ENCODE measurements around the gene SOX4. TPM values are rescaled to one million over a fixed set of nuclear protein-coding genes. Genes with fewer than 3 reads are reported as not detected.

Gene SOX4
- total RNA-seq, 2 donors from 2014 or later = 41.7 to 44.1 TPM

GRCh38 chr6:21591446-21591845 is 2.1 kb upstream of the SOX4 start:
- Histone ChIP-seq H3K4me3 (no peak overlapping the region), H3K36me3 (no peaks in the 10 kb centered on the region), H3K27ac (no peak overlapping the region), H3K27me3 (replicated peaks; ENCODE audit: insufficient read depth) (no peaks in the 10 kb centered on the region), H3K9me3 (no peaks in the 10 kb centered on the region), H3K4me1 (replicated peaks) (no peaks in the 10 kb centered on the region)
- peak; percentile 36 for DNase-seq (ENCODE audit: low spot score)
- WGBS = 64% methylated on average over 2 of the region's 2 CpGs
- TF ChIP-seq POLR2A (IDR thresholded peaks at IDR 0.05) (no peak), POLR2AphosphoS5 (IDR thresholded peaks at IDR 0.05) (no peak), CTCF (IDR thresholded peaks at IDR 0.05) (no peak)
- intact Hi-C loops (cut with DNase I) = loop anchor here (10.0 kb wide), 6 partner anchors 153 to 1853 kb away; no protein-coding TSS in a partner anchor

- Histone ChIP-seq H3K4me3 (peak overlapping the region; percentile 73 to 79), H3K9me3 (no peaks in the 10 kb centered on the region), H3K27ac (peak overlapping the region; percentile 36 to 38), H3K27me3 (replicated peaks; ENCODE audit: insufficient read depth) (no peaks in the 10 kb centered on the region), H3K4me1 (replicated peaks) (no peaks in the 10 kb centered on the region), H3K36me3 (no peaks in the 10 kb centered on the region)
- TF ChIP-seq CTCF (IDR thresholded peaks at IDR 0.05) (no peak), POLR2AphosphoS5 (IDR thresholded peaks at IDR 0.05) (no peak), POLR2A (IDR thresholded peaks at IDR 0.05) (no peak)
- intact Hi-C loops (cut with DNase I) = loop anchor here (10.0 kb wide), 6 partner anchors 152 to 1852 kb away; no protein-coding TSS in a partner anchor
- 0% methylated on average over 1 of the region's 1 CpG for WGBS
- no peak for DNase-seq (ENCODE audit: low spot score)
These were observed 598 bp upstream of the SOX4 start for GRCh38 chr6:21592953-21593352.

- Histone ChIP-seq H3K36me3 (no peaks in the 10 kb centered on the region), H3K27me3 (replicated peaks; ENCODE audit: insufficient read depth) (no peaks in the 10 kb centered on the region), H3K4me1 (replicated peaks) (no peaks in the 10 kb centered on the region), H3K27ac (peak overlapping the region; percentile 91), H3K4me3 (peak overlapping the region; percentile 73 to 79), H3K9me3 (no peaks in the 10 kb centered on the region)
- TF ChIP-seq POLR2AphosphoS5 (IDR thresholded peaks at IDR 0.05) (no peak), CTCF (IDR thresholded peaks at IDR 0.05) (no peak), POLR2A (IDR thresholded peaks at IDR 0.05) (no peak)
- 1% methylated on average over 19 of the region's 19 CpGs for WGBS
- peak; percentile 29 for DNase-seq (ENCODE audit: low spot score)
- intact Hi-C loops (cut with DNase I) = loop anchor here (10.0 kb wide), 6 partner anchors 151 to 1851 kb away; no protein-coding TSS in a partner anchor
These were observed 420 bp downstream of the SOX4 start for GRCh38 chr6:21593927-21594415.

GRCh38 chr6:21594416-21595281 is 1.1 kb downstream of the SOX4 start:
- WGBS = under 1% methylated on average over 62 of the region's 112 CpGs
- intact Hi-C loops (cut with DNase I) = loop anchor here (5.0 to 10.0 kb wide), 7 partner anchors 73 to 1850 kb away; no protein-coding TSS in a partner anchor
- peak; percentile 51 for DNase-seq (ENCODE audit: low spot score)
- H3K4me1 ChIP-seq (replicated peaks) = no peaks in the 10 kb centered on the region
- H3K4me3 ChIP-seq = peak overlapping the region; percentile 73 to 79
- no peaks in the 10 kb centered on the region for H3K9me3 ChIP-seq
- H3K27me3 ChIP-seq (replicated peaks; ENCODE audit: insufficient read depth) = no peaks in the 10 kb centered on the region
- TF ChIP-seq POLR2AphosphoS5 (IDR thresholded peaks at IDR 0.05) (no peak), POLR2A (IDR thresholded peaks at IDR 0.05) (peak; percentile 9), CTCF (IDR thresholded peaks at IDR 0.05) (no peak)
- H3K36me3 ChIP-seq = no peaks in the 10 kb centered on the region
- peak overlapping the region; percentile 91 for H3K27ac ChIP-seq
